OCI-LY1 (cell line): ENCODE data around the gene ZNF382.

Experiments used
- H2AFZ ChIP-seq: fragments of 200-600 bp; sonication (generic), shearing (Covaris generic); 2 replicates; pipeline ENCODE4 v1.6.0; 2014; ENCODE audit warnings: antibody characterized with exemption, mild to moderate bottlenecking, low read length
- H3F3A ChIP-seq: fragments of 200-600 bp; sonication (generic), shearing (Covaris generic); 2 replicates; pipeline ENCODE4 v1.6.0; 2014; ENCODE audit warnings: mild to moderate bottlenecking, antibody characterized with exemption, low read length, moderate library complexity; ENCODE audit not compliant: insufficient read depth
- H3K27ac ChIP-seq: fragments of 200-600 bp; sonication (generic); 2 replicates; pipeline ENCODE4 v1.5.1; 2014; ENCODE audit warnings: low read length, mixed run types, mild to moderate bottlenecking, low read depth; ENCODE audit not compliant: poor library complexity, severe bottlenecking
- H3K27me3 ChIP-seq: fragments of 200-600 bp; sonication (generic); 2 replicates; pipeline ENCODE4 v1.6.0; 2014; ENCODE audit warnings: antibody characterized with exemption, mild to moderate bottlenecking, low read length, moderate library complexity; ENCODE audit not compliant: insufficient read depth
- H3K36me3 ChIP-seq: fragments of 200-600 bp; sonication (generic); 2 replicates; pipeline ENCODE4 v1.6.1; 2014; ENCODE audit warnings: mild to moderate bottlenecking, antibody characterized with exemption, low read length, moderate library complexity, mixed read lengths; ENCODE audit not compliant: insufficient read depth
- H3K4me1 ChIP-seq: fragments of 200-600 bp; sonication (generic); 2 replicates; pipeline ENCODE4 v1.5.1; 2014; ENCODE audit warnings: mild to moderate bottlenecking, low read length, moderate library complexity; ENCODE audit not compliant: insufficient read depth, severe bottlenecking
- H3K4me2 ChIP-seq: fragments of 200-600 bp; sonication (generic), shearing (Covaris generic); 2 replicates; pipeline ENCODE4 v1.6.1; 2014; ENCODE audit warnings: low read length
- H3K4me3 ChIP-seq: fragments of 200-600 bp; sonication (generic); 2 replicates; pipeline ENCODE4 v1.5.1; 2014; ENCODE audit warnings: low read length, low read depth, mild to moderate bottlenecking, mixed read lengths; ENCODE audit not compliant: poor library complexity, severe bottlenecking
- H3K79me2 ChIP-seq: fragments of 200-600 bp; shearing (Covaris generic); 2 replicates; pipeline ENCODE4 v1.6.1; 2016; ENCODE audit warnings: mixed run types, low read length, mixed read lengths; ENCODE audit not compliant: insufficient read depth
- H3K9ac ChIP-seq: fragments of 200-600 bp; sonication (generic), shearing (Covaris generic); 2 replicates; pipeline ENCODE4 v1.6.1; 2014; ENCODE audit warnings: mild to moderate bottlenecking, low read length, mixed read lengths
- H3K9me2 ChIP-seq: fragments of 200-600 bp; sonication (generic), shearing (Covaris generic); 2 replicates; pipeline ENCODE4 v1.6.1; 2014; ENCODE audit warnings: low read depth, mild to moderate bottlenecking, low read length, mixed read lengths
- H3K9me3 ChIP-seq: fragments of 200-600 bp; shearing (Covaris generic); 2 replicates; pipeline ENCODE4 v1.6.1; 2014; ENCODE audit warnings: low read length, mixed read lengths
- H4K20me1 ChIP-seq: fragments of 200-600 bp; sonication (generic), shearing (Covaris generic); 2 replicates; pipeline ENCODE4 v1.6.0; 2016; ENCODE audit warnings: mild to moderate bottlenecking, low read length; ENCODE audit not compliant: insufficient read depth
- CTCF ChIP-seq: fragments of 200-600 bp; sonication (generic), shearing (Covaris generic); IDR thresholded peaks from 2 replicates; pipeline ENCODE4 v1.5.1; 2017; ENCODE audit warnings: mild to moderate bottlenecking, antibody characterized with exemption, low read length, moderate library complexity, mixed read lengths
- EZH2 ChIP-seq: fragments of 200-600 bp; sonication (generic), shearing (Covaris generic); IDR thresholded peaks from 2 replicates; pipeline ENCODE4 v1.8.0; 2017; ENCODE audit warnings: borderline replicate concordance, mixed run types, mild to moderate bottlenecking, antibody characterized with exemption, low read length, moderate library complexity, mixed read lengths

Gene ZNF382

GRCh38 chr19:36674201-36674600, 69.1 kb downstream of the ZNF382 start:
- no peaks in the 10 kb centered on the region for H3F3A ChIP-seq
- H4K20me1 ChIP-seq: no peaks in the 10 kb centered on the region
- H3K27me3 ChIP-seq: no peaks in the 10 kb centered on the region
- no peaks in the 10 kb centered on the region for H3K9me2 ChIP-seq
- no peaks in the 10 kb centered on the region for H3K79me2 ChIP-seq
- H3K27ac ChIP-seq: no peak overlapping the region
- no peak overlapping the region for H2AFZ ChIP-seq
- peaks cover 6% of the 10 kb centered on the region for H3K9me3 ChIP-seq
- H3K36me3 ChIP-seq: peaks cover 34% of the 10 kb centered on the region
- H3K9ac ChIP-seq: no peak overlapping the region
- TF ChIP-seq CTCF: no peak
- TF ChIP-seq EZH2: no peak
- no peak overlapping the region for H3K4me3 ChIP-seq
- no peaks in the 10 kb centered on the region for H3K4me1 ChIP-seq
- H3K4me2 ChIP-seq: no peak overlapping the region

DNA sequence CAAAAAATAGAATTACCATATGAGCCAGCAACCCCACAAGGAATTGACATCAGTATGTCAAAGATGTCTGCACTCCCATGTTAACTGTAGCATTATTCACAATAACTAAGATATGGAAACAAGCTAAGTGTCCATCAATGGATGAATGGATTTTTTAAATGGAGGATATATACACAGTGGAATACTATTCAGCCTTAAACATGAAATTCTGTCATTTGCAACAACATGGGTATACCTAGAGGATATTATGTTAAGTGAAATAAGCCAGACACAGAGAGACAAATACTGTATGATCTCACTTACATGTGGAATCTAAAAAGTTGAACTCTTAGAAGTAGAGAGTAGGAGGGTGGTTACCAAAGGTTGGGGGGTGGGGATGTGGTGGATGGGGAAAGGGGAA, 74.3 kb downstream of the ZNF382 start:
- H3K4me1 ChIP-seq: no peaks in the 10 kb centered on the region
- H3F3A ChIP-seq: no peaks in the 10 kb centered on the region
- H3K9ac ChIP-seq: no peak overlapping the region
- no peaks in the 10 kb centered on the region for H3K79me2 ChIP-seq
- H3K4me3 ChIP-seq: no peak overlapping the region
- no peak overlapping the region for H3K4me2 ChIP-seq
- TF ChIP-seq CTCF (no peak), EZH2 (no peak)
- no peaks in the 10 kb centered on the region for H3K27me3 ChIP-seq
- peaks cover 27% of the 10 kb centered on the region for H3K36me3 ChIP-seq
- H3K9me2 ChIP-seq: no peaks in the 10 kb centered on the region
- no peak overlapping the region for H3K27ac ChIP-seq
- H2AFZ ChIP-seq: no peak overlapping the region
- peaks cover 10% of the 10 kb centered on the region for H3K9me3 ChIP-seq
- no peaks in the 10 kb centered on the region for H4K20me1 ChIP-seq
